Rectal smooth muscle tissue (tissue), 1 donor: Measurements from ENCODE around the gene CFAP298.

Experiments
- H3K27ac ChIP-seq: one replicate; pipeline ENCODE4 v1.7.0; 2013; ENCODE audit warnings: low read depth, low read length, inconsistent platforms
- H3K27me3 ChIP-seq: one replicate; pipeline ENCODE4 v1.7.0; 2013; ENCODE audit warnings: low read length; ENCODE audit not compliant: control insufficient read depth, insufficient read depth
- H3K36me3 ChIP-seq: one replicate; pipeline ENCODE4 v1.7.0; 2013; ENCODE audit warnings: low read length; ENCODE audit not compliant: control insufficient read depth, insufficient read depth
- H3K4me1 ChIP-seq: one replicate; pipeline ENCODE4 v1.7.0; 2013; ENCODE audit warnings: low read length; ENCODE audit not compliant: control insufficient read depth, insufficient read depth
- H3K4me3 ChIP-seq: one replicate; pipeline ENCODE4 v1.7.0; 2013; ENCODE audit warnings: low read length
- H3K9ac ChIP-seq: one replicate; pipeline ENCODE4 v1.7.0; 2013; ENCODE audit warnings: low read length

CFAP298 gene

DNA sequence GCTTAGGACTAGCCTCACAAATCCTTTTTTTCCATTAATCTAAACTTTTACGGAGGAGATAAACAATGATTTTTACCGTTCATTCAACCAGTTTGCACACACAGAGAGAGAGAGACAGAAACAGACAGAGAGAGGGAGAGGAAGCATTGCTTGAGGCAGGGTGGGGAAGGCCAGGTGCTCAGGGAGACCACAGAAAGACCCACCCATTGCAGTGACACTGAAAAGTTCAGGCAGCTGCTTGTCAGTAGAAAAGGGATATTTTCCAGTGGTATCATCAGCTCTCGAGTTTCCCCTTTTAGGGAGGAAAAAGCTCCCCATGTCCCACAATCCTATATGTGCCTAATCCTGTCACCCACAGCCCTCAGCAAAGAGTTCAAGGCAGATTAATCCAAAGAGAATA is 54.1 kb downstream of the CFAP298 start:
- H3K4me1 ChIP-seq: no peaks in the 10 kb centered on the region
- H3K27ac ChIP-seq: no peak overlapping the region
- no peak overlapping the region for H3K4me3 ChIP-seq
- no peaks in the 10 kb centered on the region for H3K27me3 ChIP-seq
- no peak overlapping the region for H3K9ac ChIP-seq
- no peaks in the 10 kb centered on the region for H3K36me3 ChIP-seq

GRCh38 chr21:32554832-32555638 is 57.1 kb downstream of the CFAP298 start:
- Histone ChIP-seq H3K4me1 (no peaks in the 10 kb centered on the region), H3K27ac (no peak overlapping the region), H3K4me3 (no peak overlapping the region), H3K27me3 (no peaks in the 10 kb centered on the region), H3K9ac (no peak overlapping the region), H3K36me3 (no peaks in the 10 kb centered on the region)

DNA sequence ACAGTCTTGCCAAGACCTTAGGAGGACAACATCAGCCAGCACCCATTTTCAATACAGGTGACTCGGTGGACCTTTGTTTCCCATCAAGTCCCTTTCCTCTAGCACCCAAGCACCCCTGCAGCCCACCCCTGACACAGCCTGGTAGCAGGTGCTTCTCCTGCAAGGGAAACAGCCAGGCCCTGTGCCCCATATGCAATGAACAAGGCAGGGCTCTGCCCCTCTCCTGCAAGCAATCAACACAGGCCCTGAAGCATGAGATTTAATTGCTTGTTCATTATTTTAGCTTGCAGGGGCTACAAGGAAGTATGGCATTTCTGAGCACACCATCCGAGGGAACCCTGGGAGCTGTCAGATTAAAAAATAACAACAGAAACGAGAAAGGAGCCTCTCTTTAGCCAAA is 62.3 kb downstream of the CFAP298 start:
- H3K27me3 ChIP-seq: no peaks in the 10 kb centered on the region
- no peak overlapping the region for H3K4me3 ChIP-seq
- H3K27ac ChIP-seq: no peak overlapping the region
- H3K36me3 ChIP-seq: no peaks in the 10 kb centered on the region
- H3K9ac ChIP-seq: no peak overlapping the region
- H3K4me1 ChIP-seq: no peaks in the 10 kb centered on the region

GRCh38 chr21:32549440-32549839 is 62.7 kb downstream of the CFAP298 start:
- Histone ChIP-seq H3K36me3 (no peaks in the 10 kb centered on the region), H3K27ac (no peak overlapping the region), H3K4me1 (no peaks in the 10 kb centered on the region), H3K27me3 (no peaks in the 10 kb centered on the region), H3K9ac (no peak overlapping the region), H3K4me3 (no peak overlapping the region)
